HAP-1 (cell line): Measurements from ENCODE around the gene FOXJ3.

Source experiments
- DNase-seq, 2 experiments: peaks; one replicate each; pipeline ENCODE4 v3.0.0-alpha.2; 2016 to 2020; ENCODE audit warnings: low spot score in 2 of 2
- H3K27me3 ChIP-seq: fragments of 250-450 bp; sonication (Bioruptor Pico); 2 replicates; pipeline ENCODE4 v1.5.1; 2020; ENCODE audit warnings: low read depth, mild to moderate bottlenecking, moderate library complexity
- H3K36me3 ChIP-seq: fragments of 250-450 bp; sonication (Bioruptor Pico); replicated peaks from 2 replicates; pipeline ENCODE4 v1.5.1; 2020; ENCODE audit warnings: mild to moderate bottlenecking
- H3K4me1 ChIP-seq: fragments of 250-450 bp; sonication (Bioruptor Pico); 2 replicates; pipeline ENCODE4 v1.5.1; 2020; ENCODE audit warnings: mild to moderate bottlenecking
- H3K4me3 ChIP-seq: fragments of 250-450 bp; sonication (Bioruptor Pico); 2 replicates; pipeline ENCODE4 v1.5.1; 2020; ENCODE audit warnings: mild to moderate bottlenecking, moderate library complexity
- H3K9me3 ChIP-seq: fragments of 250-450 bp; sonication (Bioruptor Pico); 2 replicates; pipeline ENCODE4 v1.5.1; 2020; ENCODE audit warnings: mild to moderate bottlenecking, moderate library complexity
- in situ Hi-C: fragments of 300-500 bp; cut with MboI; formaldehyde crosslinking; loops from 3 replicates; pipeline ENCODE4 v1.14.3; 2020; ENCODE audit warnings: low sequenced_read_pairs, inconsistent platforms, mixed read lengths

The FOXJ3 gene

DNA sequence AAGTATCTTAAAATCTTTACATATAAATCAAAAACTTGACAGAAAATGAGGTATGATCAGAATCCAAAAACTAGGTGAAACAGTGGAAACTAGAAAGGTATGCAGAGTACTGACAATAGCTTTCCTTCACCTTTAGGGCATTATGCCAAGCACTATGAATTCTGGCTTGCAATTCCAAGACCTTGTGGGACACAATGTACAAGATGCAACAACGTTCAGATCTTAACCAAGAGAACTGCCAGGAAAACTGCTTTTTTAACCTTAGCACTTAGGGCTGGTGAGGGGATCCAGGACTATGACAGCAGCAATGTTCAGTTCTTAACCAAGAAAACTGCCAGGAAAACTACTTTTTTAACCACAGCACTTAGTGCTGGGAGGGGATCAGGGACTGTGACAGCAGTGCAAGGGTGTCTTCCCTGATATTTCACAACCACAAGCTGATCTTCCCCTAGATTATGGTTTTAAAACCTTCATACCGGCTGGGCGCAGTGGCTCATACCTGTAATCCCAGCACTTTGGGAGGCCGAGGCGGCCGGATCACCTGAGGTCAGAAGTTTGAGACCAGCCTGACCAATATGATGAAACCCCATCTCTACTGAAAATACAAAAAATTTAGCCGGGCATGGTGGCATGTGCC, 22.3 kb downstream of the FOXJ3 start:
- Histone ChIP-seq H3K4me3 (no peak overlapping the region), H3K27me3 (no peaks in the 10 kb centered on the region), H3K36me3 (0 out of 2 replicates have a peak, but pooled peaks cover 2% of the 10 kb centered on the region), H3K9me3 (no peaks in the 10 kb centered on the region), H3K4me1 (peaks cover 22% of the 10 kb centered on the region)
- in situ Hi-C loops: no loop called here
- DNase-seq: no peak

DNA sequence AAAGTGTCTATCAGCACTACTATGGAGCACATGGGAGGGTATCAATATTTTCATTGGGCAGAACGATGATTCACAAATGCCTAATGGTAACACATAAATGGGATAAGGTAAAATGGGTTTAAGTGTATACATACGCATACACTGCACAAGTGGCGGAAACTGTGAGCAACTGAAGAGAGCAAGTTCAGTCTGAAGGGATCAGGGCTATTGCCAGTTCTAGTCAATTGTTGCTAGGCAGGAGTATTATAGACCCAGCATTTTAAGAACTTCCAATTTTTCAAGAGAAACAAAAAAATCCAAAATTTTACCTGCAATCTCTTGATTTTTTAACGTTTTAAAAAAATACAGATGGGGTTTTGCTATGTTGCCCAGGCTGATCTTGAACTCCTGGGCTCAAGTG, 23.1 kb downstream of the FOXJ3 start:
- Histone ChIP-seq H3K9me3 (no peaks in the 10 kb centered on the region), H3K27me3 (no peaks in the 10 kb centered on the region), H3K36me3 (0 out of 2 replicates have a peak, but pooled peaks cover 2% of the 10 kb centered on the region), H3K4me1 (peaks cover 20% of the 10 kb centered on the region), H3K4me3 (no peak overlapping the region)
- in situ Hi-C loops: no loop called here
- DNase-seq: no peak

DNA sequence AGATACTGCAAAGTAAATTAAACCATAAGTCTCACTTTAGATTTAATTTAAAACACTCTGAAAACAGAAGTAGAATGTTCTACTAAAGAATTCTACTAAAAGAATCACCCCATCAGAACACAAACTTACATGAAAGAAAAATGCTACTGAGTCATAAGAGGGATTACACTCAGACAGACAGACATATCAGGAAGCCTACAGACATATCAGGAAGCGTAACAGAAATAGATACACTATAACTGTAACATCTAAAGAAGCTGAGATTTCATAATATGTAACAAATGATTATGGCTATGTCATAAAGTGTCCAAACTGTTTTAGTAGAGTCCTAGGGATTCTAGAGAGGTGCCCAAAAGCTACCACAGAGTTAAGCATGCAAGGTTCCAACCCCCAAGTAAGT, 23.9 kb downstream of the FOXJ3 start:
- Histone ChIP-seq H3K4me1 (peaks cover 15% of the 10 kb centered on the region), H3K9me3 (no peaks in the 10 kb centered on the region), H3K36me3 (0 out of 2 replicates have a peak, but pooled peaks cover 2% of the 10 kb centered on the region), H3K4me3 (no peak overlapping the region), H3K27me3 (no peaks in the 10 kb centered on the region)
- in situ Hi-C loops: no loop called here
- DNase-seq: no peak

DNA sequence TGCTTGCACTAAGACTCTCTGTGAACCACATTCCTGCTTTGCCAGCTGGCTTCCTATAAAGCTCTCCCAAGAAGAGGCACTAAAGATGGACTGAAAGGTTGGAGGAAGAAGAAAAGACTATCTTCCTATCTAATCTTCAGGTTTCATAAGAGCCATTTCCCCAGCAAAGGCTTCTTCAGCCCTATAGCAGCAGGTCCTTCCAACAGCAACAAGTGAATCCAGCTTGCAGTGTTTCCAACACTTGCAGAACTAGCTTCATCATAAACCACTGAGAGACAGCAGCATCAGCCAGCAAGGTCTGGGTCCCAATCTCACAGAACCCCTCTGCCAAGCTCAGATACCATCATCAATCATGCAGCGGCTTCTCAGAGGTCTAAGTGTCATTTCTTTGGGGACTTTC, 28.1 kb downstream of the FOXJ3 start:
- in situ Hi-C loops: no loop called here
- Histone ChIP-seq H3K9me3 (no peaks in the 10 kb centered on the region), H3K4me3 (no peak overlapping the region), H3K4me1 (no peaks in the 10 kb centered on the region), H3K27me3 (no peaks in the 10 kb centered on the region), H3K36me3 (peaks cover 6% of the 10 kb centered on the region)
- DNase-seq: no peak

DNA sequence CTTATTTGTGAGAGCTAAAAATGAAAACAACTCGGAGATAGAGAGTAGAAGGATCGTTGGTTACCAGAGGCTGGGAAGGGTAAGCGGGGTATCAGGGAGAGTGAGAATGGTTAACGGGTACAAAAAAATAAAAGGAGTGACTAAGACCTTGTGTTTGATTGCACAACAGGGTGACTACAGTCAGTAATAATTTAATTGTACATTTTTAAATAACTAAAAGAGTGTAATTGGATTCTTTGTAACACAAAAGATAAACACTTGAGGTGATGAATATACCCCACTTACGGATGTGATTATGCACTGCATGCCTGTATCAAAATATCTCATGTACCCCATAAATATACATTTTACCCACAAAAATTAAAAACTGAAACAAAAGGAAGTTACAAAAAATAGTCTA, 29.4 kb downstream of the FOXJ3 start:
- peaks cover 8% of the 10 kb centered on the region for H3K36me3 ChIP-seq
- no peaks in the 10 kb centered on the region; the same call in 1 of the 2 replicates for H3K9me3 ChIP-seq
- no peaks in the 10 kb centered on the region for H3K27me3 ChIP-seq
- H3K4me1 ChIP-seq: no peaks in the 10 kb centered on the region
- H3K4me3 ChIP-seq: no peak overlapping the region
- in situ Hi-C loops: no loop called here
- no peak for DNase-seq

DNA sequence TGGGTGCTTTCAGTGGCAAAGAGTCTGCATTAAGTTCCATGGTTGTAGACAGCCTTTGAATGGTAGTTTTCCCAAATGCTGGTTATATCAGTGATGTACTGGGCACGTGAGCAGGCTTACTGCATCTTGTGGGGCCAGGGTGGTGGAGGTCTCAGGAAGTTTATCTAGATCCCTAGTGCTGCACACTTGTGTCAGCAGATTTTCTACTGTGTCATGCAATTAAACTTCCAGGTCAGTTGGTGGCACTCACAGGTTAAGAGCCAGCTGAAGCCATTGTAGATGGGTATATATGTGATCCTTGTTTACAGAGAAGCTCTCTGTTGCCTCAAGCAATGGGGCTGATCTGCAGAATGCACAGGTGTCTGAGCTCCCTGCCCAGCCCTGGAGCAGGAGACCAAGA, 33.0 kb downstream of the FOXJ3 start:
- DNase-seq: no peak
- Histone ChIP-seq H3K27me3 (no peaks in the 10 kb centered on the region), H3K4me3 (no peak overlapping the region), H3K4me1 (no peaks in the 10 kb centered on the region), H3K36me3 (peaks cover 8% of the 10 kb centered on the region), H3K9me3 (peaks cover 3% of the 10 kb centered on the region)
- in situ Hi-C loops: no loop called here

DNA sequence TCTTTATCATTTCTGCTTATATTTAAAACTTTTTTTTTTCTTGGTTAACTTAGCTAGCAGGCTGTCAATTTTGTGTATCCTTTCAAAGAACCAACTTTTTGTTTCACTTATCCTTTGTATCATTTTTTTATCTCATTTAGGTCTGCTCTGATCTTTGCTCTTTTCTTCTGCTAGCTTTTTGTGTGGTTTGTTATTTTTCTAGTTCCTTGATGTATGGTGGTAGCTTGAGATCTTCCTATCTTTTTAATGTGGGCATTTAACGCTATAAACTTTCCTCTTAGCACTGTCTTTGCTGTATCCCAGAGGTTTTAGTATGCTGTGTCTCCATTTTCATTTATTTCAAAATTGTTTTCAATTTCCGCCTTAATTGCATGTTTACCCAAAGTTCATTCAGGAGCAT, 36.5 kb downstream of the FOXJ3 start:
- in situ Hi-C loops: no loop called here
- H3K4me1 ChIP-seq: no peaks in the 10 kb centered on the region
- H3K4me3 ChIP-seq: no peak overlapping the region
- H3K27me3 ChIP-seq: no peaks in the 10 kb centered on the region
- H3K9me3 ChIP-seq: peaks cover 3% of the 10 kb centered on the region
- no peak for DNase-seq
- H3K36me3 ChIP-seq: peaks cover 8% of the 10 kb centered on the region; the same call in 1 of the 2 replicates

DNA sequence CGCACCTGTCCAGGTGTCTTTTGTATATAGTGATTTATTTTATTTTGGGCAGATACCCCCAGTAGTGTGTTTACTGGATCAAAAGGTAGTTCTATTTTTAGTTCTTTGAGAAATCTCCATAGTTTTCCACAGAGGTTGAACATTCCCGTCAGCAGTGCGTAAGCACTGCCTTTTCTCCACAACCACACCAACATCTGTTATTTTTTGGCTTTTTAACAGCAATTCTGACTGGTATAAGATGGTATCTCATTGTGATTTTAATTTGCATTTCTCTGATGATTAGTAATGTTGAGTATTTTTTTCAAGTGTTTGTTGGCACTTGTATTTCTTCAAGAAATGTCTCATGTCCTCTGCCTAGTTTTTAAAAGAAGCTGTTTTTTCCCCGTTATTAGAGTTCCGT, 39.2 kb downstream of the FOXJ3 start:
- no peak for DNase-seq
- Histone ChIP-seq H3K27me3 (no peaks in the 10 kb centered on the region), H3K36me3 (no peaks in the 10 kb centered on the region), H3K4me3 (no peak overlapping the region), H3K4me1 (no peaks in the 10 kb centered on the region), H3K9me3 (peaks cover 3% of the 10 kb centered on the region; the same call in 1 of the 2 replicates)
- in situ Hi-C loops: no loop called here

DNA sequence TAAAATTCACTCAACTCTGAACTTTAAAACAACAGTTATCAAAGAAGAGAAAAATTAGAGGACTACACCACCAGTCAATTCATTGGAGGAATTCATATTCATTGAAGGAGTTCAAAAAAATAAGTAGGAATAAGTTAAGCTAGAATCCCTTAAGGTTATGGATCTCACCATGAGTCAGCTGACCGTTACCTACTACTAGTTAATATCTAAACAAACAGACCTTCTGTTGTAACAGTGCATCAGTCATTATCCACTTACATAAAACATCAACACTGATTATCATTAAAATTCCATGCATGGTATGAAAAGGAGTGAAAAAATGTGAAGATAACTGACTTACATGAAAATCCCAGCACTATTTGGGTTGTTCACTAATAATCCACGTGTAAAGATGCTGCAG, 44.9 kb downstream of the FOXJ3 start:
- Histone ChIP-seq H3K4me3 (no peak overlapping the region), H3K4me1 (peaks cover 2% of the 10 kb centered on the region; the same call in 1 of the 2 replicates), H3K27me3 (no peaks in the 10 kb centered on the region), H3K9me3 (no peaks in the 10 kb centered on the region), H3K36me3 (no peaks in the 10 kb centered on the region; the same call in 1 of the 2 replicates)
- no peak for DNase-seq
- in situ Hi-C loops: no loop called here

DNA sequence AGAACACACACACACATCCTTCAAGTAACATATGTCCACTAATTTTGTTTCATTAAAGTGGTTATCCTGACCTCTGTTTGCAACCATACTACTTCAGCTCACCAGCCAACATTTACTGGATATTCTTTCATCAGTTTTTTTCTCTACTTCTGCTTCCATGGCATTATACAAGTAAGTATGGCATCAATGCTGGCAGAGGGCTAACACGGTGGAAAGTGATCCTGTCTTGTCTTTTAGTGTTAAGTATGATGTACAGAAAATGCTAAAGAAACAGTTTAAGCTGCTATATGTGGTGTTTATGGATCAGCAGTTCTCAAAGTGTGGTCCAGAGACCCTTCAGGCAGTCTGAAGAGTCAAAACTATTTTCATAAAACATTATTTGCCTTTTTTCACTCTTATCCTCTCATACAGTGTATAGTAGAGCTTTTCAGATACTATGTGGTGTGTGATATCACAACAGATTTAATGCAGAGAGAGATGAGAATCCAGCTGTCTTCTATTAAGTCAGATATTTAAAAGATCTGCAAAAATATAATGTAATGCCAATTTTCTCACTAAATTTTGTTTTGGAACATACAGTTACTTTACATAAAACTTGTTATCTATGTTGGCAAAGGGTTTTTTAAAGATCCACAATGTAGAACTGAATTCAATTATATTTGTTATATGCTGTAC, 46.6 kb downstream of the FOXJ3 start:
- peaks cover 2% of the 10 kb centered on the region; the same call in 1 of the 2 replicates for H3K4me1 ChIP-seq
- DNase-seq: no peak
- in situ Hi-C loops: no loop called here
- no peaks in the 10 kb centered on the region for H3K27me3 ChIP-seq
- no peak overlapping the region for H3K4me3 ChIP-seq
- H3K36me3 ChIP-seq: no peaks in the 10 kb centered on the region; the same call in 1 of the 2 replicates
- H3K9me3 ChIP-seq: no peaks in the 10 kb centered on the region

DNA sequence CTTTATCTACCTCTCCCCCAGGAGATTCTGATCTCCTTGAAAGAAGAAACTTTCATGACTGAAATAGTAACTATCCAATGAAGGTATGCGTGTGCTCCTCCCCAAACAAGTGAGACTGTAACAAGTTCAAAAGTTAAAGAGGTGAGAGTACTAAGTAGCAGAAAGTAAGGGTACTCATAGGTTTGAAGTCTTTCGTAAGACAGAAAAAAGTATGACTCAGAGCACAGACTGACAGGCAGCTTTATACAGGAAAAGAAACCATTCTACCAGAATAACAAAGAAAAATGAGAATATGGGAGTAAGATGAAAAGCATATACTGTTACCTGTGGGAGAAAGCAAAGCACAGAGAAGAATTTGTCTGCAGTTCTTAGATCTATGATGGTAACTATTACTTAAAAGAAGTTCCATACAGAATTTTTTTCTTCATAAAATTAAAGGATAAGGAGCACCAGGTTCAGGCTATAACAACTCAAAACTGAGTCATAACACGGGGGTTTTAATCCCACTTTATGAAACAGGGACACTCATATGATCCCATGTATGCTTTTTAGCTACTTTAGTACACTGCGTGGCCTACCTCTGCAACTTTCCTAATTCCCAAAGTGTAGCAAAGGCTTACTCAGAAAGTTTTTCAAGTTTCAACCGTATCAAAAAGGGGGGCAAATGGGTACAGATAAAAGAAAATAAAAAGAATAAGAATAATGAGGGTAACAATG, 52.0 kb downstream of the FOXJ3 start:
- Histone ChIP-seq H3K4me1 (peaks cover 16% of the 10 kb centered on the region), H3K9me3 (no peaks in the 10 kb centered on the region), H3K27me3 (no peaks in the 10 kb centered on the region), H3K4me3 (no peak overlapping the region), H3K36me3 (no peaks in the 10 kb centered on the region)
- in situ Hi-C loops: no loop called here
- DNase-seq: no peak

DNA sequence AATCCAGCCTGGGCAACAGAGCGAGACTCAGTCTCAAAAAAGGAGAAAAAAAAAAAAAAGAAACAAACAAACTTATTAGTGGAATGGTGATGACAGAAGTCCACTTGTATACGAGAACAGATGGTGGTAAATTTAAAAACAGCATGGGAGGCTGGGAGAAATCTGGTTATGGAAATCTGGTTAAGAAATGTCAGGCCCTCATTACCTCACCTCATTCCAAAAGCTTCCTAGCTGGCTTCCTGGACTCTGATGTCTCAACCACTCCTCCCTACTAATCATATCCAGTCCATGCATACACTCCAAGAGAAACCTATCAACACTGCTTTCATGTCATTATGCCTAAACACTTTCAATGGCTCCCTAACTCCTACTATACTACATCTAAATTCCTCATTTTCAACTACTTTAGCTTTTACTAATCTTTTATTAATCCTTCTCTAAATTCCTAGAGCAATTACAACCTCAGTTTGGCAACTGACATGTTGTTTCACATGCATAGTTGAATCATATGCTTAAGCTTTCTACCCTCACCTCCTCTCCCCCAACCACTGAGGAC, 52.9 kb downstream of the FOXJ3 start:
- Histone ChIP-seq H3K9me3 (no peaks in the 10 kb centered on the region), H3K4me3 (no peak overlapping the region), H3K4me1 (peaks cover 16% of the 10 kb centered on the region), H3K27me3 (no peaks in the 10 kb centered on the region), H3K36me3 (no peaks in the 10 kb centered on the region)
- DNase-seq: no peak
- in situ Hi-C loops: no loop called here

DNA sequence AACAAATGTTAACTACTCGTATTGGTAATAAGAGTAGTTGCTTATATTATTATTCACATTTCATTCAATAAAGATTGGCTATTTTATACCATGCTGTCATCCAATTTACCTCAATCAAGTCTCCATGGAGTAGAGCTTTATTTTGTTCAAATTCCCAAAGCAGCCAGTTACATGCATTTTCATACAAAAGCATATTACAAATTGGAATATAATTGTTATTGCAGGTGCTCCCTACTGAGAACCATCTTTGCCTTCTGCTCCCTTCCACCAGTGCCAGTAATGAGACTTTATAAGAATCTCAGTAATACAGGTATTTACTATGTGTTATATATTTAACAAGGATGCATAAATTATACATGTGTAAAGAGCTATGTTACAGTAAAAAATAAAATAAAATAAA, 54.2 kb downstream of the FOXJ3 start:
- Histone ChIP-seq H3K9me3 (no peaks in the 10 kb centered on the region), H3K4me3 (no peak overlapping the region), H3K36me3 (peaks cover 5% of the 10 kb centered on the region), H3K27me3 (no peaks in the 10 kb centered on the region), H3K4me1 (peaks cover 16% of the 10 kb centered on the region)
- DNase-seq: no peak
- in situ Hi-C loops: no loop called here

DNA sequence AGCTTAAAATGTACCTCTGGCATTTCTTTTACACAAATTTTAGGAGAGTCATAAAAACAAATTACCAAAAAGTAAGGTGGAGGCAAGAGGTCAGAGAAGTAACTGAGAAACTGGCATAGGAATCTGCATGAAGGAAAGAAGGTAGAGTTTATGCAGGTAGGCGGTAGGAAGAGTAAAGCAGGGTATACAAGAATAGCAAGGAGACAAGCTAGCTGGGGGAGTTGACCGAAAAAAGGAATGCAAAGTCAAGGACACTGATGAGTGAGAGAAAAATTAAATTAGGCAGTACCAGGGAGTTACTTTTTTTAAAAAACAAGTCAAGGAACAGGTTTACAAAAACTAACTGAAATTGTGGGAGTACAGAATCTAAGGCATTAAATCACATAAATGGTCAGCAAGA, 56.0 kb downstream of the FOXJ3 start:
- H3K4me3 ChIP-seq: no peak overlapping the region
- DNase-seq: no peak
- in situ Hi-C loops: no loop called here

More for the DNA sequence above, 56.0 kb downstream of the FOXJ3 start:
- Histone ChIP-seq H3K4me1 (peaks cover 16% of the 10 kb centered on the region), H3K9me3 (no peaks in the 10 kb centered on the region), H3K27me3 (no peaks in the 10 kb centered on the region), H3K36me3 (peaks cover 5% of the 10 kb centered on the region)
